ENCODE measurements around the gene ZNF488.
"Not testable (repeated sequence)": the region's sequence is repeated elsewhere in the genome, so short reads cannot be mapped to it uniquely, and the experiment has no call there.

ZNF488 gene

DNA sequence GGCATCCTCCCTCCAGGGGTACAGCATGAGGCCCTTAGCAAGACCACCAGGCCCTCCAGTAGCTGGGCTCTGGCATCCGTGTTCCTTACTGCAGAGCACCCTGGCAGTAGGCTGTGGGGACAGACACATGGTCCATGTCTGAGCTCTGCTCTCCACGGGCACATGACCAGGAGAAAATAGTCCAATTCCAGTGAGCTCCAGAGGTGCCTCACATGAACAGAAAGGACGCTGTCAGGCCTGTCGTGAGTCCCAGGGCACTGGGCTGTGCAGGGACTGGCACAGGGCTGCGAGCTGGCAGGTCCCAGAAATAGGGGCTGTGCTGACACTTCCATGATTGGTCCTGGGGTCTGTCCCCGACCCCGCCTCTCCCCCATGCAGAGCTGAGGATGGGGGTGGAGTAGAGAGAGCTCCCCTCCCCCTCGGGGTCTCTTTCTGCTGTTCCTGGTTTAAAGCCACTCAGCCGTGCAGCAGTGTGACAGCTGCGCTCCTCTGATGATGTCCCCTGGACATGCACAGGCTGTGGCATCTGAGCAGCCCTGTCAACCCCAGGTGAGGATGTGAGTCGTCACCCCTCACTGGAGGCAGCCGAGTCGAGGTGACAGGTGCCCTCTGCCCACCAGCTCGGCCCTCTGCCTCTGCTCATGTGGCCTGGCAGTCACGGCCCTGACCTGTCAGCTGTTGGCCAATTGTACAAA is 25.2 kb upstream of the ZNF488 start:
- DNase-seq: no peak

DNA sequence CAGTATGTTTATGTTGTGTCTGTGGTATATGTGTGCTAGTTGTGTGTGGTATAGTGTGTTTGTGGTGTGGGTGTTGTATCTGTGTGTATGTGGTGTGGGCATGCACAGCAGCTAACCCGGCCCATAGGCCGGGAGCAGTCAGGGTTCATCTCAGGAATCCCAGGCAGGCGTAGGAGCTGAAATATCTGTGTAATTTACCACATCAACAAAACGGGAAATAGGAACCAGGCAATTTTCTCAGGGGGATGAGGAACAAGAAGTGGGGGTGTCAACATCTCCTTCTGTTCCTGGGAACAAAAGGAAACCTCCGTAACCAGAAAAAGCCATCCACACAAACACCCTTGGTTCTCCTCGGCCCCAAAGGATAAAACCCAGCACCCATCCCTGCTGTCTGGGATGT is 24.5 kb upstream of the ZNF488 start:
- no peak for DNase-seq

DNA sequence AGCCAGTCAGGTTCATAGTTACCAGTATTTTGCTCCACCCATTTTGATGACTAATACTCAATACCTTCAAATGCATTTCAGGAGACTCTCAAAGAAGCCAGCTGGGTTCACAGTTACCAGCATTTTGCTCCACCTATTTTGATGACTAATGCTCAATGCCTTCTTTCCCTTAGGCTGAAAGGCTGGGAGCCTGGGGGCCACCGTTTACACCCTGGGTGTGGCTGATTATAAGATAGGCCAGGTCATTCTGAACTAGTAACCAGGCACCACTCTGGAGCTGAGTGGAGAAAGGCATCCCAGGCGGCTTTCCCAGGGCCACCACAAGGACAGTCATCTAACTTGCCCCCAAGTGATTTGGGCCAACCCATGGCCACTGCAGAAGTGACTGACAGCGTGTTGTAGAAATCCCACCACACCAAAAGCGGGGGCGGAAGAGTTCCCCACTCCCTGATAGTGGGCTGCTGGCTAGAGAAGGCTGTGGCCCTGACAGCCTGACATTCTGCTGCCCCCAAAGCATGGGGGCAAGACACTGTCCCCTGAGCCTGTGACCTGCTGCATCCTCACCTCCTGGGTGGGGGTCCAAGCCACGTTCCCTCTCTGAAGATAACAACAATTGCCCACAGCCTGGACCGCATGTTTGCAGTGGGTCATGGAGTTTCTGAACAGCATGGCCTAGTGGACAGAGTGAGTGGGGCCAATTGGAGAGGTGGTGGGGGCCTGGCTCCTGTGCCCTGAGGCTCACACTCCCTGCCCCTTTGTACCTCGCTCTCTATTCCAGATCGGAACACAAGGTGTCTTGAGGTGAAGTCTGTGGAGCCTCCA is 23.0 kb upstream of the ZNF488 start:
- peak; percentile 72 for DNase-seq

DNA sequence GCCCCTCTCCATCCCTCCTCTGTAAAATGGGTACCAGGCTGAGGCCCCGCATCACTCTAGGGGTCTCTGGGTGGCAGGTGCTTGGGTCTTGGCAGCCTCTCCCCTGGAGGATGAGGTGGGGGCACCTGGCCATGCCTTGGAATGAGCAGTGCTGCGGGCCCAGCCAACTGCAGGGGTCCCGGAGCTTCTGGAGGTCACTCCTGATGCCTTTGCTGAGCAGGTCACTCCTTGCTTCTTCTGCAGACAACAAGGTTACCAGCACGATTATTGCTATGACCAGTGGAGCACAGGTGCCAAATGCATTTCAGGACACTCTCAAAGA is 22.4 kb upstream of the ZNF488 start:
- DNase-seq: no peak

DNA sequence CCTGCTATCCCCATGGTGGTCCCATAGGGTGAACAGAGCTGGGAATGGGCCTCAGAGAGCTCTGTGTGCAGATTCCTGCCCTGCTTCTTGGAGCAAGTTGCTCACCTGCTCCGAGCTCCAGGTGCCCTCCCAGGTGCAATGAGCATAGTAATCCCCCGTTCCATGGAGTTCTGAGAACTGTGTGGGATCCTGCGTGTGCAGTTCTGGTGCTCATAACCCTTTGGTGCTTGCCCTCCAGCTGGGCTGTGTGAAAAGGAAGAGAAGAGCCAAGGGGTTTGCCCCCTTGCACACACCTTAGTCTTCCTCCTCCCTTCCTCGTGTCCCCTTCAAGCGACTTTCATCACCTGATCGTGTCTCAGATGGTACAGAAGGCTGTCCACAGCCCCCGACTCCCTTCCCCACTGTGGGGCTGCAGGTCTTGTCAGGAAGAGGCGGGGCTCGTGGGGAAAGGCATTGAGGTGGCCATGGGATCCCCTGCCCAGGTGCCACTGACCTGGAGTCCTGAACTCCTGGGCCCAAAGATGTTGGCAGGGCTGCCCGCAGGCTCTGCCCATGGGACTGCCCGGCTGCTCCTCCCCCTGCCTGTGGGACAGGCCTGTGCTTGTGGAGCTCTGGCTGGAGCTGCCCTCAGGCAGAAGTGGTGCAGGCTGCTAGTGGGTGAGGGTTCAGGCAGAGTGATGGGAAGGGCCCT is 21.9 kb upstream of the ZNF488 start:
- DNase-seq: no peak

DNA sequence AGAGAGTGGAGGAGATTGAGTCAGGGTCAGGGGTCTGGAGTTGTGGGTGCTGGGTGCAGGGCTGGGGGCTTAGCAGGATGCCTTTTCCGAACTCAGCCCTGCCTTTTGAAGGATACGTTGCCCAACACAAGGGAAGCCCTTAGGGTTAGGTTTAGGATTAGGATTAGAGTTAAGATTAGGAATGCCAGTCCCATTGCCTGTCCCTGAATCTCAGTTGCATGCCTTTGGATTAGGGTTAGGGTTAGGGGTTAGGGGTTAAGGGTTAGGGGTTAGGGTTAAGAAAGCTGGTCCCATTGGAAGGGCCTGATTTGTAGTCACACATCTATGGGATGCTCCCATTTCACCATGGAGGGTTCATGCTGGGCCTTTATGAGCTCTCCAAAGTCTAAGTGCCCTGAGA is 20.8 kb upstream of the ZNF488 start:
- DNase-seq: no peak

DNA sequence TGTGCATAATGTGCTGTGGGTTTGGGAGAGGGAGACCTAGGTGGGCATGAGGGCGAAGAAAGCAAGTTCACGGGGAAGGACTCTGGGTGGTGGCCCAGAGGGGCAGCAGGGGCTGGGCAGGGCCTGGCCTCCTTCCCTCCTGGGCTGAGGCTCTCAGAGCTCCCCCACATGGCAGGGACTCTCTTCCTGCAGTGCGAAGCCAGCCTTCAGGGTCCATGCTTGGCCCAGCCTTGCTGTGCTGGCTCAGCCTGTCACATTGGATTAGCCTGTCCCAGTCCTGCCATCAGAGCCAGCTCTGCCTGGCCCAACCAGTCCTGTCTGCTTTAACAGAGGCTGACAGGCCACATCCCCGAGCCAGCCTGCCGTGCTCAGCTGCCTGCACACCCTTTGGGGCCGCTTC is 20.4 kb upstream of the ZNF488 start:
- no peak for DNase-seq

DNA sequence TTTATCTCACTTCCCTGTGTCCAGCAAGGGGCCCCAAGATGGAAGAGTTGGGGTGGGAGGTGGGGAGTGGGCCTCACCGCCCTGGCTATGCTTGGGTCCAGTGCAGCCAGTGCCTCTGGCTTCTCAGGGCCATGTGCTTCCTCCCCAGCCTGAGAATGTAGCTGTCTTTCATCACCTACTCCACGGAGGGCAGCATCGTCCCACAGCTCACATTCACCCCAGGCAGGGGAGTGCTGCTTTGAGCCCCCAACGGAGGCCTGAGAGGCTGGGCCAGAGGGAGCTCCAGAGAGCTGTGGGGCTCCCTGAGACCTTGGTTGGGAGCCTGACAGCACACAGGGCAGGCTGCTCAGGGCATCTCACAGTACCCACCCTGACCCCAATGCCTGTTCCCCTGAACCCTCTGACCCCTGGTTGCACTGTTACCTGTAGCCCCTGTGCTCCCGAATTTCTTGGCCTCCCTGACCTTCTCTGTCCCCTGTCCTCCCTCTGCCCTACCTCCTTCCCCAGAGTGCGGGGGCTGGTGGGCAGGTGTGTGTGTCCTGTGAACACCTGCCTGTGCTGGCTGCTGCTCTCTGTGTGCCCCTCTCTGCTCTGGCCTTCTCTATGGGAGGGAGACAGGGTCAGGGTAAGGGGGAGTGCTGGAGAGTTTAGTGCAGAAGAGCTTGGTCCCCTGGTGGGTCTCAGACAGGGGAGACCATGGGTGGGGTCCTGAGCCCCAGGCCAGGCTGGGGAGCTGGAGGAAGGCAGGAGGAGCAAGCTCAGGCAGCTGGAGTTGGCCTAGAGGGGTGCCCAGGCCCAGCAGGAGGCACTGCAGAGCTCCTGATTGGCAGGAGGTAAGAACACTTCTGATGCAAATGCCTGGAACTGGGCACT is 19.6 kb upstream of the ZNF488 start:
- peak; percentile 21 for DNase-seq

DNA sequence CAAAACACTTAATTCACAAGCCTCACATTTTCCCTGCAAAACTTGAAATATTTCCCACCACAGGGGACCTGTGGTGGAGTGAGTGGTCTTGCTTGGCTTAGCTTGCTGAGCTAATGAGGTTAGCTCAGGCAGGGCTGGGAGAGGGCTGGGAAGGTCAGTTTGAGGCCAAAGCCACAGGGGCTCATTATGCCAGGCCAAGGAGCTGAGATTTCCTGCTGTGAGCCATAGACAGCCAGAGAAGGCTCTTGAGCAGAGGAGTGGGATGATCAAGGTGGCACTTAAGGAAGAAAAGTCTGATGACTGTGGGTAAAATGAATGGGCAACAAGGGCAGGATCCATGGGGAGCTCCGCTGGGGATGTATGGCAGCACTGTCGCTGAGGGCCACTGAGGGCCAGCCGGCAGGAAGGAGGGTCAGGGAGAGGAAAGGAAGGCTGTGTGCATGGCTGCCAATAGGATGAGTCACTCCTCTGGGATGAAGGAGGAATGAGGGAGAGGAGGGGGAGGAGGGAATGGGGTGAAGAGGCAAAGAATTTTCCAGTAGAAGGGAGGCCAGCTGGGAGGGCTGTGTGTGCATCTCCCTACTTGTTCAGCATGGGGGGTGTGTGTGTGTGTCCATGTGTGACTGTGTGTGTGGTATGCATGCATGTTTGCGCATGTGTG is 18.7 kb upstream of the ZNF488 start:
- DNase-seq: peak; percentile 93

DNA sequence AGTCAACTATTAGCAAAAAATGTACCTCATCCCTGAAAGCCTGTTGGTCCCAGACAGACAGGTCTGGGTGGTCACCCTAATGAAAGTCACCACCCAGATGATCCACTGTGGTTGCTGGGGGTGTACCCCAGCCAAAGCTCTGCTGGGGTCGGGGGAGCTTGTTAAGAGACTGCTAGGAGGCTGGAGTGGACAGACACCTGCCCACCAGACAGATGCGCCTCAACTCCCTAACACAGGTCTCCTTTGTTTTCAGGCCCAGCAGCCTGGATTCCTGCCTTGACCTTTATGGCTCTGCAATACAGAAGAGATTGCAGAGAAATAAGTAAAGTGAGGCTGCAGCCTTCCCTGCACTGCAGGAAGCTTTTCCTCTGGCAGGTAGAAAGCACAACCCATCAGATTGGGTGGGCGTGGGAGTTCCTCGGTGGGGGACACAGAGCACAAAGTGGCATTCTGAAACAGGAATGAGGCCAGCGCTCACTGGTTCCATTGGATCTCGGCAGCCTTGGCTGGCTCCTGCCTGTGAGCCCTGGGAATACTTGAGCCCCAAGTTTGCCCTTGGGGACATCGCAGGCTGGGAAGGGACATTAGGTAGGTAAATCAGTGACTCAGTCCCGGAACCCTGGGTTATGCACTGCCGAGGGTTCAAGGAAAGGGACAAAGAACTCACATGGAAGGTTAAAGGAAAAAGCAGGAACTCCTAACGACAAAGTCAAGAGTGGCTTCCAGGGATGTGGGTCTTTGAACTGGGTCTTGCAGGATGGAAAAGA is 18.0 kb upstream of the ZNF488 start:
- DNase-seq: no peak

DNA sequence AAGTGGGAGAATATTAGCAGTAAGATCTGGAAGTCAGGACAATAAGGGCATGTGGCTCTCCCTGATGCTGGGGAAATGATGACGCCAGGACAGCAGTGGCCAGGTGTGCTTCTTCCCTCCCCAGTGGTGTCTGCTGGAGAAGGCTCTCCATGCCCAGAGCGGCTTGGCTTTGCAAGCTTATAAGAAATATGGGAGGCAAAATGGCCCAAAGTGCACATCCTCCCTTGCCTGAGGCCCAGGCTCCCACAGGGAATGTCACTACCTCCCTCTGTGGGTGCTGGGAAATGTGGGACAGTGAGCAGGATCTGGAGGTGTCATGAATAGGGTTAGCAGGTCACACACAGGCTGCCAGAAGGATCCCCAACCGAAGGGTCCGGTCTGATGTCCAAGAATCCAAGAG is 17.1 kb upstream of the ZNF488 start:
- DNase-seq: no peak

DNA sequence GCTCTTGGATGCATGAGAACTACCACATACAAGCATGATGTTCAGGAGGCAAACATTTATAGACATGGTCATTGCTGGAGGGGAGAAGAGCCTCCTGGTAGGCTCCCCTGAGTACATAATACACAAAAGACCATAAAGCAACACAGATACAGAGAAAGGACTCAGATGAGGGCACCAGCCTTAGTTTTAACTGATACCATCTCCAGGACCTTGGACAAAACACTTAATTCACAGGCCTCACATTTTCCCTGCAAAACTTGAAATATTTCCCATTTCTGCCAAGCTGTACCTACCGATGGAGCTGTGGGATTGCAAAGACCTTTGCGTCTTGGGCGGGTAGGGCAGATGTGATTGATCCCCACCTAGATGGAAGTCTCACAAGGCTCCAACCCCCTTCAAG is 16.7 kb upstream of the ZNF488 start:
- DNase-seq: no peak

DNA sequence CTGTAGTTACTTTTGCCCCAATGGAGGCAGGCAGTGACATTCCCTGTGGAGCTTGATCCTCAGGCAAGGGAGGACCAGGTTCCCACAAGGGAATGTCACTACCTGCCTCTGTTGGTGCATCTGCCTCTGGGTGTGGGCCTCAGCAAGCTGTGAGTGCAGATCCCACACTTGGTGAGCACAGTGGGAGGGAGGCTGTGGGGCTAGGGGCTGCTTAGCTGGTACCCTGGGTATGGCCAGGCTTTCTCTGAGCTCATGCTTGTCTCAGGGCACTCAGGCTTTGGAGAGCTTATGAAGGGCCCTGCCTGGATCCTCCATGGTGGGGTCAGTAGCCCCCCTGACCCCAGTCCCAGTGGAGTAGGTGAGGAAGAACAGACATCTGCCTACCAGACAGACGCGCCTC is 16.2 kb upstream of the ZNF488 start:
- no peak for DNase-seq

DNA sequence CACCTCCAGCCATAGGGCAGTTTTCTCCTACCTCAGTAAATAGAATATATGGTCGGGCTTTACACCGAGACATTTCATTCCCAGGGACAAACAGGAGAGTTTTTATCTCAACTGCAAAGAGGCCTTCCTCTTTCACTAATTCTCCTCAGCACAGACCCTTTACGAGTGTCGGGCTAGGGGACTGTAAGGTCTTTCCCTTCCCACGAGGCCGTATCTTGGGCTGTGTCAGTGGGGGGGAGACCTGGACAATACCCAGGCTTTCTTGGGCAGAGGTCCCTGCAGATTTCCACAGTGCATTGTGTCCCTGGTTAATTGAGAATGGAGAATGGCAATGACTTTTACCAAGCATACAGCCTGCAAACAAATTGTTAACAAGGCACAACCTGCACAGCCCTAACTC is 13.2 kb upstream of the ZNF488 start:
- DNase-seq: no peak

DNA sequence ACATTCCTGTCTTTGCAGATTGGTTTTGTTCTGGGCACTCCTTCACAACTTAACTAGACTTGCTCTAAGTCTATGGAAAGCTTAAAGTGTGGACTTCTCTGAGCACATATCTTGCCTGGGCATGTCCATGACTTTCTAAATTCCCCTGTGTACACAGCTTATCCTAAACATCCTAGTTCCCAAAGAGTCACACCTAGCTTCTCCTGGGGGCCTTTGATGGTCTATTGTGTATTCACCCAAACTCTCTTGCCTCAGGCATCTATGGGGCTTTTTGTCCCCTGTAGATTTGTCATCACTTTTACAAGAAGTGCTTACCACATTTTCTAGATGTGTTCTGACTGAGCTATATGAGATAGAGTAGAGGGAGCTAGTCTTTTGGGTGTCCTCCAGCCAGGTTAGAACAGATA is 12.2 kb upstream of the ZNF488 start:
- no peak for DNase-seq

DNA sequence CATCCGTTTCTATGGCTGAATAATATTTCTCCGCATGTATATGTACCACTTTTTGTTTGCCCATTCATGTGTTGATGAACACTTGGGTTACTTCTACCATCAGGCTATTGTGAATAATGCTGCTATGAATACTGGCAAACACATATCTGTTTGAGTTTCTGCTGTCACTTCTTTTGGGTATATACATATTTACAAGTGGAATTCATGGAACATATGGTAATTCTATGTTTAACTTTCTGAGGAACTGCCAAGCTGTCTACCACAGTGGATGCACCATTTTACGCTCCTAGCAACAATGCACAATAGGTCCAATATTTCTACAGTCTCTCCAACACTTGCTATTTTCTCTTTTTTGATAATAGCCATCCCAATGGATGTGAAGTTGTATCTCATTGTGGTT is 5.5 kb upstream of the ZNF488 start:
- no peak for DNase-seq

DNA sequence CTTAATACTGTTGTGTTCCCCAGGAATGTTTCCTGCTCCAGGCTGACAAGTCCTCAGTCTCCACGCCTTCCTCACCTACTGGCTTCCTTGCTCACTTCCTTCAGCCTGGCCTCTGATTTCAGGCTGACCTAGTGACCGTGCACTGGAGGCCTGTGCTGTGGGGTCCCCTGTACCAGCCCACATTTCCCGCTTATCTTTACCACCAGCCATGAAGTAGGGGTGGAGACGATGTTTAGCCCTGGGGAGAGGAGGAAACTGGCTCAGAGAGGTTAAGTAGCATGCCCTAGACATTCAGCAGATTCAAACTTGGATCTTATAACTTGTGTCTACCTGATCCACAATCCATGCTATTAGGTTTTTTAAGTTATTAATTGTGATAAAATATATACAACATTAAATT is 4.8 kb upstream of the ZNF488 start:
- DNase-seq: no peak

DNA sequence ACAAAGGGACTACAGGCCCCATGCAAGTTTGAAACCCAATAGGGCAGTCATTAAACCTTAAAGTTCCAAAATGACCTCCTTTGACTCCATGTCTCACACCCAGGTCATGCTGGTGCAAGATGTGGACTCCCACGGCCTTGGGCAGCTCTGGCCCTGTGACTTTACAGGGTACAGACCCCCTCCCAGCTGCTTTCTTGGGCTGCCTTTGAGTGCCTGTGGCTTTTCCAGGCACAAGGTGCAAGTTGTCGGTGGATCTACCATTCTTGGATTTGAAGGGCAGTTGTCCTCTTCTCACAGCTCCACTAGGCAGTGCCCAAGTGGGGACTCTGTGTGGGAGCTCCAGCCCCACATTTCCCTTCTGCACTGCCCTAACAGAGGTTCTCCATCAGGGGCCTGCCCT is 2.0 kb upstream of the ZNF488 start:
- DNase-seq: not testable (repeated sequence)

DNA sequence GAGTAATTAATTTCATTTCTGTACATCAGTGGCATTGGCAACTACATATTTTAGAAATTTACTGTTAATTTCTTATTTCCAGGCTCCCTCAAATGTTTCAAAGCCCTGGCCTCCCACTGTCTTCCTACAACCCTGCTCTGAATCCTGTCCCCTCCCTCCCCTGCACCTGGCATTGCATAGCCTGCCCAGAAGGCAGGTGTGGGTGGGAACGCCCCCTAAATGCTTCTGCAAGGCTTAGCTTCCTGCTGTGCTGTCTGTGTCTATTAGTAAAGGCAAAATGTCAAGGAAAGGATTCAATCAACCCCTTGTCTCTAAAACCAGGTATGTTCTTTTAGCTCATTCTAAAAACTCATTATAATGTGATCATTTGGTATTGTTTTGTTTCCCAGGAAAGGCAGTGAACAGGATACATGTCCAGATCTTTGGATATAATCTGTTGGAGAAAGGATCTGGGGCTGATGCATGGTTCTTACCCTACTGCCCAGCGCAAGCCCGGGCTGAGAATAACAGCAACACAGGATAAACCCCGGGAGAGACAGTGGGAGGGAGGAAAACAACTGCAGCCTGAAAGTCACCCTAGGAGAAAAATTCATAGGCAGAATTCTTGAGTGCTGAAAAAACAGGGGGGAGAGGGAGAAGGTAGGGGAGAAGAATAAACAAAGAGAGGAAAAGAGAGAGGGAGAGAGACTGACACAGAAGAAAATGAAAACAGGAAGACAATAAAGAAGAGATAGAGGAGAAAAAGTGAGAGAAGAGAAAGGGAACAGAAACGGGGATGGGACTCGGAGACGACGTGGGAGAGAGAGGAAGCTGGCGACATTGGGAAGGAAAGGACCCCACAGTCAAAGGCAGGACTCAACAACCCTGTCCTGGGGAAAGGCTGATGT is 589 bp downstream of the ZNF488 start:
- no peak for DNase-seq

Measured in fibroblast of skin of right quadriceps (primary cell).